ENCODE results near the gene DPYD.

DPYD gene

DNA sequence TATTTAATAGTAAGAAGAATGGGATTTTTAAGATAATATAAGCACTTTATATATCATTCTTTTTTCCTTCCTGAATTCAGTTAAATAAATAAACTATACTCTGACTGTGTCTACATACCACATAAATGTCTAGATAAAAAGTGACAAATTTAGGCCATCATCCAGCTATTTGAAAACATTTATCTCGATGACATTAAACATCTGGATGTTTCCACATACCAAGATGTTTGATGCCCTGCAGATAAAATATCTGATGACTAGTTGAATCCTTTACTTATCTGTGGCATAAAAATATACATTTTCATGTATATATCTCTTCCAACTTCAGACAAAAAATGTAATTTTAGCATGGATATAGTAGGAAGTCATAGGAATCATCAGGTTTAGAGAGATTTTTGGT, 348.3 kb downstream of the DPYD start:
- TF ChIP-seq, protein P1, sequence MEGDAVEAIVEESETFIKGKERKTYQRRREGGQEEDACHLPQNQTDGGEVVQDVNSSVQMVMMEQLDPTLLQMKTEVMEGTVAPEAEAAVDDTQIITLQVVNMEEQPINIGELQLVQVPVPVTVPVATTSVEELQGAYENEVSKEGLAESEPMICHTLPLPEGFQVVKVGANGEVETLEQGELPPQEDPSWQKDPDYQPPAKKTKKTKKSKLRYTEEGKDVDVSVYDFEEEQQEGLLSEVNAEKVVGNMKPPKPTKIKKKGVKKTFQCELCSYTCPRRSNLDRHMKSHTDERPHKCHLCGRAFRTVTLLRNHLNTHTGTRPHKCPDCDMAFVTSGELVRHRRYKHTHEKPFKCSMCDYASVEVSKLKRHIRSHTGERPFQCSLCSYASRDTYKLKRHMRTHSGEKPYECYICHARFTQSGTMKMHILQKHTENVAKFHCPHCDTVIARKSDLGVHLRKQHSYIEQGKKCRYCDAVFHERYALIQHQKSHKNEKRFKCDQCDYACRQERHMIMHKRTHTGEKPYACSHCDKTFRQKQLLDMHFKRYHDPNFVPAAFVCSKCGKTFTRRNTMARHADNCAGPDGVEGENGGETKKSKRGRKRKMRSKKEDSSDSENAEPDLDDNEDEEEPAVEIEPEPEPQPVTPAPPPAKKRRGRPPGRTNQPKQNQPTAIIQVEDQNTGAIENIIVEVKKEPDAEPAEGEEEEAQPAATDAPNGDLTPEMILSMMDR (conservative IDR thresholded peaks at IDR 0.05) = no peak
- H3K27ac ChIP-seq = no peak overlapping the region

DNA sequence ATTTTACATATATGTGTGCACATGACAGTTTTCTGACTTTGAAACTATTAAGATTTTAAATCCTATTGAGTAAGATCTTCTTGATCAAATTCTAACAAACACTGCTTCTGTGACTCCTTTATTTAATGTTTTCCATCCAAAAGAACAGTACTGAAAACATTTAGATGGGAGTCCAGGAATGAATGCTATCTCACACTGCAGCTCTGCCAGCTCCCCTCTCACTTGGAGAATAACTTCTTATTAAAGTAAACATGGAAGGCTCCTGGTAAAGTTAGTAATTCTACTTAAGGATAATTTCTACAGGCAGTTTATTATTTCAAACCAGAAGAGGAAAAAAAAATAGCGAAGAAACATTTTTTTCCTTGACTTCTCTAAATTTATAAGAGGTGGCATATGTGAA, 349.1 kb downstream of the DPYD start:
- TF ChIP-seq, protein P1 (conservative IDR thresholded peaks at IDR 0.05) = no peak
- no peak overlapping the region for H3K27ac ChIP-seq

DNA sequence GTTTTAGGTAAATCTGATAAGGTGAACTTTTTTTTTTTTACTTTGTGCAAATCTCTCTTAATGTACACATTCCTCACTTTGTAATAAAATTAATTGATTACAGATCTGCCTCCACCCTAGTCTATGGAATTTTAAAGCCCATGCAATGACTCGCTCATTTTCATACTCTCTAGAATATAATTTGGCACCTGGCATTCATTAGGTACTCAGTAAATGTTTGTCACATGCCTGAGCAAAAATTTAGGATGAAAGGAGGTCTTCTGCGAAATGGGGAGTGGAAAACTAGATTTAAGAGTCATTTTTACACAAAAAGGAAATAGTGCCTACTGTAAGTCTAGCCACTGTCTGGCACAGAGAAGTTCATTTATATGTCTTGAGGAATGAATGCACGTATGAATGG, 350.1 kb downstream of the DPYD start:
- TF ChIP-seq, protein P1 (conservative IDR thresholded peaks at IDR 0.05) = no peak
- H3K27ac ChIP-seq = no peak overlapping the region

GRCh38 chr1:97567000-97567749, 353.7 kb downstream of the DPYD start:
- TF ChIP-seq, protein P1 (conservative IDR thresholded peaks at IDR 0.05) = no peak
- H3K27ac ChIP-seq = no peak overlapping the region

- no peak overlapping the region for H3K27ac ChIP-seq
- TF ChIP-seq, protein P1 (conservative IDR thresholded peaks at IDR 0.05) = no peak
Measured at GRCh38 chr1:97565886-97566285, 354.9 kb downstream of the DPYD start.

DNA sequence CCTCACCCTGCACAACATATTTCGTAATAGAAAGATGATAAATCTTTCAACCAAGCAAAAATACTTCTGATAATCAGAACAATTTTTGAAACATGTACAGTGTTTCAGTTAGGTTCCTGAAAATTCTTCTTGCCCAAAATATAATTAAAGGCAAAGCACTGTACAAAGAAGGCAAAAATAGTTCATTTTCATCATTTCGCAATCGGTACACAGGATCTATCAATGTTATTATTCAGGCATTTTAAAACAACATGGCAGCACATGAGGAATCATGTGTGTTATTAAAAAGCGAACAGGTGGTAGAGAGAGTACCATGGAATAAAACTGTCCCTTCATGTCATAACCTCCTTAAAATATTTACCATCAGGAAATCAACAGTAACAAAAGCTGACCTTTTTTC, 356.9 kb downstream of the DPYD start:
- TF ChIP-seq, protein P1 (conservative IDR thresholded peaks at IDR 0.05) = no peak

GRCh38 chr1:97562081-97562480, 358.8 kb downstream of the DPYD start:
- TF ChIP-seq, protein P1 (conservative IDR thresholded peaks at IDR 0.05) = no peak
- no peak overlapping the region for H3K27ac ChIP-seq

More for the DNA sequence above, 356.9 kb downstream of the DPYD start:
- no peak overlapping the region for H3K27ac ChIP-seq

Measured in VCaP (cell line).